ENCODE results near the gene ARV1.
A peak's percentile ranks its signal among the peaks of the same experiment; 100 is the strongest.
"Not testable (repeated sequence)": the region's sequence is repeated elsewhere in the genome, so short reads cannot be mapped to it uniquely, and the experiment has no call there.

ARV1 gene

DNA sequence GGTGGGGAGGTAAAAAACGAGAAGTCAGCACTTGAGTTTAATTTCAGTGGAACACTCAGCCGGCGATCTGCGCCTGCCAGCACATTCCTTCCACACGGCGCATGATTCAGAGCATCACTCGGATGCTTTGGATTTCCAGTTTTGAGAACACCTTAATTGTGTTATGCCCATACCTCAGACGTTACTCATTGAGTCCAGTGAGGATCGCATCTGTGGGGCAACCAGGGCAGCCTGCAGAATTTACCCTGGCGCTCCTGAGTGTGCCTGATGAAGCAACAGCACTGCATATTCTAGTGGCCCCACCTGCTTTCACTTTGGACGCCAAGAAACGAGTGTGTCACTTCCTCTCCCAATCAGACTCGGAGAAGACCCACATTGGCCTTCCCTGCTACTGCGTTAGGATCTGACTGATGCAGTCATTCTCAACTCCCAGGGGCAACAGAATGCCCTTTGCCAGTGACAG lies 41.3 kb downstream of the ARV1 start:
- no peak for DNase-seq

DNA sequence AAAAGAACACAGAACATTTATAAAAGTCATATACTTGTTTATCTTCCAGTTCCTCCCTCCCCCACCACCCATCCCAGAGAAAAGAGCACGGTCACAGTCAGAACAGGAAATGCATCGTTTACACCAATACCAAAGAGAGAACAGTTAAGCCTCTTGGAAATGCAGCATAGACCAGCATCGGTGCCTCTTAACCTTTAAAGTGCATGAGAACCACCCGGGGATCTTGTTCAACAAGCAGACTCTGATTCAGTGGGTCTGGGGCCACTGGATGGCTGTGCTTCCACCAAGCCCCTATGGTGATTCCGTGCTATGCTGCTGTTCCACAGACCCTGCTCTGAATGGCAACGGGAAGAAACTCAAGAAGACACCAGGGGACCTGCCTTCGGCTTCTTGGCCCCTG lies 41.9 kb downstream of the ARV1 start:
- no peak for DNase-seq

DNA sequence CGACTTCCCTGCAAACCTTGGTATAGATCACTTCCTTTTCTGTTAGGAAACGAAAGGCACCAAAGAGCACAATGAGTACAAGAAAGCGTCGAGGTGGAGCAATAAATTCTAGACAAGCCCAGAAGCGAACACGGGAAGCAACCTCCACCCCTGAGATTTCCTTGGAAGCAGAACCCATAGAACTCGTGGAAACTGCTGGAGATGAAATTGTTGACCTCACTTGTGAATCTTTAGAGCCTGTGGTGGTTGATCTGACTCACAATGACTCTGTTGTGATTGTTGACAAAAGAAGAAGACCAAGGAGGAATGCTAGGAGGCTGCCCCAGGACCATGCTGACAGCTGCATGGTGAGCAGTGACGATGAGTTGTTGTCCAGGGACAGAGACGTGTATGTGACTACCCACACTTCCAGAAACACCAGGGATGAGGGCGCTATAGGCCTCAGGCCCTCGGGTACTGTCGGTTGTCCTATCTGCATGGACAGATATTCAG lies 42.7 kb downstream of the ARV1 start:
- DNase-seq, result no peak

DNA sequence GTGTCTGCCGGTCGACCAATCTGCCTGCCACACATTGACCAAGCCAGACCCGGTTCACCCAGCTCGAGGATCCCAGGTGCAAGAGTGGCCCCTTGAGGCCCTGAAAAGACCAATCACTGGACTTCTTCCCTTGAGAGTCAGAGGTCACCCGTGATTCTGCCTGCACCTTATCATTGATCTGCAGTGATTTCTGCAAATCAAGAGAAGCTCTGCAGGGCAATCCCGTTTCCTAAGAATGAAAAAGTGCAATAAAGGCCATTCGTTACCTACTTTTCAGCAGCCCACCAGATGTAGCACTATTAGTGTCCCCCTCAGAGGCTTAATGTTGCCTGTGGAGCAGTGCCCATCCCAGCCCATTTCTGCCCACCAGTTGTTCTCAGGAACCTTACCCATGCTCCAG lies 43.6 kb downstream of the ARV1 start:
- DNase-seq, result not testable (repeated sequence)

DNA sequence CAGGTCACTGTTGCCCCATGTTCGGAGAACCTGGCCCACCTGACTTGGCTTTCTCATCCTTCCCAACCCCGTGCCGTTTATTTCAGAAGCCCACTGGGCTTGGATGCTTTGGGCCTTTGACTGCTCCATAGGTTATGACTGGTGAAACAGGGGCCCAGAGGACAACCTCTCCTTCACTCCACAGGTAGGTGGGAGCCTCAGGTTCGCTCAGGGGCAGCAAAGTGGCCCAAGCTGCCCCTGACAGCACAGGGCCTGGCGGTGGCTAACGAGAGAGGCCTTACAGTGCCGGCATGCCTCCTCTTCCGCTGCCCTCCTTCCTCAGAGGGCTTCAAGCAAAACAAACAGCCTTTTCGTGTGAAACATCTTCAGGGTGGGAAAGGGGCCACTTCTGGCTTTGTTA lies 44.3 kb downstream of the ARV1 start:
- no peak for DNase-seq

DNA sequence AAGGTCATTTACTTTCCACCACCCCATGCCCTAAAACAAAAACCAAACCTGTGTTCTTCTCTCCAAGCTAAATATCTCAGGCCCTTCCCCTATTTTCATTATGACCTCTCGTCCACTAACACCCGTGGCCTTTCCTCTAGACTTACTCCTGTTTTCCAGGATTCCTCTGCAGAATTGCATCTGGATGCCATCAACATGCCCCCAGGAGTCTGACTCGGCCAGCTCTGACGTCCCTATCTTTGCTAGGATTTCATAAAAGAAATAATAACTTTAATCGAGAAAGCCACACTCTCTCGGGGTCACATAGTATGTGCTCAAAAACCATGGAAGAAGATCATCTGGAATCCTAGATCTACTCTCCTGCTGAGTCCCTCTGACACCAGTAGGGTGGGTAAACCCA lies 47.7 kb downstream of the ARV1 start:
- DNase-seq, result no peak

DNA sequence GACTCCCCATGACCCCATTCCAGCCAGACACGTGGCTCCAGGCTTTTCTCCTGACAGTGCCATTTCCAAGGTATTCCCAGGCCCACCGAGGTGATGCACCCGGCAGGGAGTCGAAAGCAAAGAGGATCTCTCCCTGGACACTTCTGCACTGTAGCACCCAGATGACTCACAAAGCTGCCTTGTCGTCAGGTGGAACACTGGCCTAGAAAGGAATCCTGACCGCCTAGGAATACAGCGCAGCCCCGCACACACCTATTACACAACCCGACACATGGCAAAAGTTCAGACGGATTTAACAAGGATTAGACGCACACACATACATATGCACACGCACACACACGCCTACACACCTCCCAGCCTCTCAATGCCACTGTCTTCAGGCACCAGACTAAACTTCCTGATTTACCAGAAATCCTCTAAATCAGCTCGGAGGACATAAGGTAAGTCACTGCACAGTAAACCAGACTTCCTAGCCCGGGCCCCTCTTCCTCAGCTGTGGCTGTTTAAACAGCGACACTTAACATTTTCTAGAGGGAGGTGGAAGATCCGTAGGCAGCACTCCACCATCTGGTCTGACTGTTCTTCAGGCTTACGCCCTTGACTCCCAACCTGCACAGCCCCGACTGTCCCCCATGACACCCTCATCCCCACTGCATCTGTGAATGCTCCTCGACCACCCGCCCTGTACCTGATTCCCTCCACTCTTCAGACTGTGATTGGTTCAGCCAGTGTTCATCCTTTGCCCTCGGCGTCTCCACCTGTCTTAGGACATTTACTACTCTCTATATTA lies 48.4 kb downstream of the ARV1 start:
- DNase-seq, result no peak

DNA sequence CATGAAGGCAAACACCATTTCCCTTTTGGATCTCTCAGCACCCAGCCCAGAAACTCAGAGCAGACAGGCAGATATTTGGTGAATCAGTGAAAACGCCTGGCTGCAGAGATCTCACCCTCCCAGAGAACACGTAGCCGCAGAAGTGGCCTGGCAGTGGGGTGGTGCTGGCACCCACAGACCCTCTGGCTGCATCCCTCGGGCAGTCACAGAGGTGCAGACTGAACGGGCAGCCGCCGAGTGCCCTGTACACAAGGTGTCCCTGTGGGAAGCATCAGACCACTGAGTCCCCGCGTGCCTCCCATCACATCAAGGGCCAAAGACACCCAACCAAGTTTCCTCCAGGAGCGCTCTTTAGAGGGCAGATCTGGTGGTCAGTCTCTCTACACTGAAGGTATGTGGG lies 49.1 kb downstream of the ARV1 start:
- no peak for DNase-seq

DNA sequence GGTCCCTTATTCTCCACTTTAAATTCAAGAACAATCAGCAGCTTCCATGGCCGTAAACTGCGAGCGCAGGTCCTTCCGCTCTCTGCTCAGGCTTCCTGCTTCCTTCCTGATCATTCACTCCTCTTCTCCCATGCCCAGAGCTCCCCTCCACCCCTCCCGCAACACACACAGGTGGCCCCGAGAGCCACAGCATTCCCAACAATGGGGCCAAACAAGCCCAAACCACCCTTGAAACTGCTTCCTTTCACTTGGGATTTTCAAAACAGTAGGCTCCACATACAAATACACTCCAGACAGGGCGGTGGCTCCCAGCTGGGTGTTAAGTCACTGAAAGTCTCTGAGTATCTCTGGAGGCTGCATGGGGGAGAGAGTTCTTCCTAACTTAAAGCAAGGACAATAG lies 49.8 kb downstream of the ARV1 start:
- no peak for DNase-seq

DNA sequence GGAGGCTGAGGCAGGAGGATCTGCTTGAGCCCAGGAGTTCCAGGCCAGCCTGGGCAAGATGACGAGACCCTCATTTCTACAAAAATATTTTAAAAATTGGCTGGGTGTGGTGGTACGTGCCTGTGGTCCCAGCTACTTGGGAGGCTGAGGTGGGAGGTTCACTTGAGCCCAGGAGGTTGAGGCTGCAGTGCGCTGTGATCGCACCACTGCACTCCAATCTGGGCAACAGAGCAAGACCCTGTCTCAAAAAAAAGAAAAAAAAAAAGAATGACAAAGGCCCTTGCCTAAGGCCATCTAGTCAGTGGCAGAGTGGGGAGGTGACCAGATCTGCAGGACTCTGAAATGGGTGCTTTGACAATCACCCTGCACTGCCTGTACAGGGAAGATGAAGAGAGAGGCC lies 50.4 kb downstream of the ARV1 start:
- DNase-seq, result not testable (repeated sequence)

DNA sequence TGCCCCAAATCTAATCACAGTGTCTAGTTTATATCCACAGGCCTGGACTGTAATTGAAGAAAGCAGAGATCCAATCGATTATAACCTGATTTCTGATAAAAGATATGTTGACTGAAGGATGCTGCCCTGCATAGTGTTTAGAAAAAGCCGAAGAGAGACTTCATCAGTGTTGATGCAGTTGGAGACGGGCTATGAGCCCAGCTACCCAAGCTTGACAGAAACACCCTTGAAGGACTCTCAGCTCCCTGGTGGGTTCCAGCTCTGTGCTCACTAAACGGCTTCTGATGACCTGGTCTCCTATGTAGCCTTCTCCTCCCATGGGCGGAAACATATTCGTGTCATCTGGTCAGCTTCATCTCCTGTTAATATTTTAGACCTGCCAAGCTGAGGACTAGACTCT lies 50.9 kb downstream of the ARV1 start:
- DNase-seq, result no peak

DNA sequence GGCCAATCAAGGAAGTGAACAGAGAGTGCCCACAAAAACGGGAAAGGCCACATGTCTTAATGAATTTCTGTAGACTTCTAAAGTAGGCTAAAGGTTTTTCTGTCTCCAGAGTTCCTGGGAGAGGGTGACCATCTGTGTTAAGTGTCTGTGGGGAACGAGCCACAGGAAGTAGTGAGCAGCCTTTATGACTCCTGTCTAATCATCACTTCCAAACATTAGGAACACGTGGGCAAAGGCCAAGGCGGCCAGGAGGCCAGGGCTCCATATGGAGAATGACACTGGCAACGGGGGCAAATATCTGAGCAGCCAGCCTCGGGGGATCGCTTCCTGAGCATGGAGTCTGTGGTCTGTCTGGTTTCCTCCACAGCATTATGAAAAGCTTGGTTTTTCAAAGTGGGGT lies 54.1 kb downstream of the ARV1 start:
- DNase-seq, result no peak

DNA sequence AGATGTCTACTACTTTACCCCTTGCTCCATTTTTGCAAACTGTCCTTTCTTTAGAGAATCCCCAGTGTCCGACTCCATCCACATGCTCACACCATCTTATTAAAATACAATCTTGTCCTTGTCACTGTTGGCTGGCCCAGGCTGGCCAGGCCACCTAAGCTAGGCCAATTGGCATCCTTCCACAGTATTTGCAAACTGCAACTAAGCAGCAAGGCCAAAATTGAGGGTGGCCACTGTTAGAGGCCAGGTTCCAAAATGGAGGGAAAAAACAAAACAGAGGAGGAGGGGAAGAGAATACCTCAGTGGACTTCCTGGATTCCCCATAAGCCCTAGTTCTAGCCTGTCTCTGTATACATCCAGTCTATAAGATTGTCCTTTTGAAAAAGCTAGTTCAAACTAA lies 56.9 kb downstream of the ARV1 start:
- no peak for DNase-seq

DNA sequence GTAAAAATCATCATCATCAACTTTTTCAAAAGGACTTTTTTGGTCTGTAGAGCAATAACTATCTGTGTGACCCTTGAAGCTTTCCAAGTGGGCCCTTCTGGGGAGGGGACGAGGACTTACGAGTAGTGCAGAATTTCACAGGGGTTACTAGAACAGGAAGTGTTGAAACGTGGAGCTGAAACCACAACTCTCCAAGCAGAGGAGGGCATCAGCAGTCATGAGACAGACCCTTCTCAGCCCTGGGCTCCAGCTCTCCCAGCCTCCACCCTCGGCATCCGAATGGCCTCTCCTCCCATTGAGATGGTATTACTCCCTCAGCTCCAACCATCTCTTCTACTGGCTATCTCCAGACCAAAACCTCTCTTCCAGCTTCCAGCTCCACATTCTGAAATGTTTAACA lies 57.5 kb downstream of the ARV1 start:
- no peak for DNase-seq

DNA sequence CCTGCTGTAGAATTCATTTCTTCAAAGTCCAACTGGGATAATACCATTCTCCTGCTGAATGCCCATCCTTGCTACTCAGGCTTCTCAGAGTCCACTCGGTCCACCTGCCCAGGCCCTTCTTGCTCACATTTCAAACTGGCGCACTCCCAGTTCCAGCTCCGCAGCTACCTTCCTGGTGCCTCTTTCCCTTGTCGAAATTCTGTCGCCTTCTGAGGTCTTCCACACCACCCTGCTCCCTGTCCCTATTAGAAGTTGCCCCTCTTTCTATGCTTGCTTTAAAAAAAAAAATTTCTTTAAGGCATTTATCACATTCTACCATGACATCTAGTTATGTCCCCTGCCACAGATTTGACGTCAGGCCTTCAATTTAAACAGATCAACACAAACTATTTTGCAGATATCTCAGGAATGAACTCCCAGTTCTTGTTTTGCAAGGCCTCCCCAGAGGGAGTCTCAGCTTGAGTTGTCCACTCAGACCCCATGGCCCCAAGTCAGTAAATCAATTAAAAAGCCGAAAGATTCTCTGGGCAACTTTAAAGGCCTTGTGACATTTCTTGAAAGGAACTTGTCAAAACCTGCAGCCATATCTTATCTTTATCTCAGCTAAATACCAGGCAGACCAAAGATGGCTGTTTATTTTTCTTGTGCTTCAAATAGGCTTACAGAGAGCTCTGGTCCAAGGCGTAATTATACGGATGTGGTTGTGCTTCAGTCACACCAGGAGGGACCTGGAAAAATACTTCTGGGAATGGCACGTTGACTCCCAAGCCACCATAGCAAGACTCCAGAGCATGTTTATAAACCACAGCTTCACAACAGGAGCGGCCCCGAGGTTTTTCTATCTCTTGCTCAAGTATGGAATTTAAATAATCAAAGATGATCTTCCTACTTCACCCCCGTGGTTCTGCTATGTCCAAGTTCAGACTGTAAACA lies 59.0 kb downstream of the ARV1 start:
- no peak for DNase-seq

DNA sequence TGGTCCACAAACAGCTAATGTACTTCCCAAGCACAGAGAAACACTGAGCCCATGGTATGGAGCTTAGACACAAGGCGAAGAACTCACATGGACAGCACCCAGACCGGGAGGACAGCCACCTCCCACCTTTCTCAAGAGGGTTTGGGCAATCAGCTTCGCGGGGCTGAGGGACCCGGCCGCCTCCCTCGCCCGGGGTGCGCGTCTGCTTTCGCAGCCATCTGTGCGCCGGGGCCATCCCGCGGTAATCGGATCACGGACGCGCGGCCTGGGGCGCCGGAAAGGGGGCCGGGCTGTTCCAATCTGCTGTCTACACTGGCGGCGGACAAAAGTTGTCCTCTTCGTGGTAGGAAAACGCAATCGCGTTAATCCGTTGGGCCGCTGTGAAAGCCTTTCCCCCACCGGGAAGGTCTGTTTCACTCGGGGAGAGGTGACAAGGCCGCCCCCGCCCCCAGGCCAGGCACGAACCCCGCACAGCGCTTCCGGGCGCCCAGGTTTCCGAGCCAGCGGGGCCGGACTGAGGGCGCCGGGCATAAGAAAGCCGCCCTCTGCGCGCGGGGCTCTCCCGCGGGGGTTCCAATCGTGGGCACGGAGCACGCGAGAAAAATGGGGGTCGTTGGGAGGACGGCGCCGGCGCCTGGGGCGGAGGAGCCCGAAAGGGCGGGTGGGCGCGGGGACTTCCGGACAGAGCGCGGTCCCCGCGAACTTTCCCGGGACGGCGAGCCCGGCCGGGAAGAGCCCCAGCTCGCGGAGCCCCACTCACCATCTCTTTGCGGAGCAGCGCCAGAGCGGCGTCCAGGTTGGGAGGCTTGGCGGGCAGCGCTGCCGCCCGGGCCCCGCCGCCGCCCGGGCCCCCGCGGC lies 60.5 kb downstream of the ARV1 start:
- DNase-seq, result peak in 1 of 2 experiments; percentile 12

DNA sequence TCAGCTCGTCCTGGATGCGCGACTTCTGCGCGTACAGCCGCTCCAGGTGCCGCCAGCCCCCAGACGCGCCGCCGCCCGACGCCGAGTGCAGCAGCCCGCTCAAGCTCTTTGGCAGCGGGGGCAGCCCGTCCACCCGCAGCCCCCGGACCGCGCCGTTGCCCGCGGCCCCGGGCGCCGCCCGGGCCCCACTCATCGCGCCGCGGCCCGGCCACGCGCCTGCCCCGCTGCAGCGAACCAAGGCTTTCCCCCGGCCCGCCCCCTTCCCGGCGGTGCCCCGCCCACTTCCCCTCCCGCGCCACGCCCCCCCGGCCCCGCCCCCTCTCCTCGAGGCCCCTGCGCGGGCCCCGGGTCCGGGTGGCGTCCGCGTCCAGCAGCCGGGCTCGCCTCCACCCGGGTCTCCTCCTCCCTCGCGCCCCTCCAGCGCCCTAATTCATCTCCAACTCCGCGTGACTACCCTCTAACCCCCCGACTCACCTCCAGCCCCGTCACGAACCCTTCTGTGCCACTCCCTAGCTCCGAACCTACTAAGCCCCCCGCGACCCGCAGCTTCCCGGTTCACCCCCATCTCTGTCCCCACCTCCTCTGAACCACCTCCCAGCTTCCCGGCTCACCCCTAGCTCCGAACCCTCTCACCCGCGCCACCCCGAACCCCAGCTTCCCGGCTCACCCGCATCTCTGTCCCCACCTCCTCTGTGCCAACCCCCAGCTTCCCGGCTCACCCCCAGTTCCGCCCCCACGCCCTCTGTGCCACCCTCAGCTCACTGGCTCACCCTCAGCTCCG lies 61.3 kb downstream of the ARV1 start, which contains the start of gene FAM89A:
TSS of gene FAM89A (minus strand) at position 236 of the 781 bp plus-strand sequence. CDS start at position 193, 43 bp downstream.
- DNase-seq, result peak; percentile 41 to 52

DNA sequence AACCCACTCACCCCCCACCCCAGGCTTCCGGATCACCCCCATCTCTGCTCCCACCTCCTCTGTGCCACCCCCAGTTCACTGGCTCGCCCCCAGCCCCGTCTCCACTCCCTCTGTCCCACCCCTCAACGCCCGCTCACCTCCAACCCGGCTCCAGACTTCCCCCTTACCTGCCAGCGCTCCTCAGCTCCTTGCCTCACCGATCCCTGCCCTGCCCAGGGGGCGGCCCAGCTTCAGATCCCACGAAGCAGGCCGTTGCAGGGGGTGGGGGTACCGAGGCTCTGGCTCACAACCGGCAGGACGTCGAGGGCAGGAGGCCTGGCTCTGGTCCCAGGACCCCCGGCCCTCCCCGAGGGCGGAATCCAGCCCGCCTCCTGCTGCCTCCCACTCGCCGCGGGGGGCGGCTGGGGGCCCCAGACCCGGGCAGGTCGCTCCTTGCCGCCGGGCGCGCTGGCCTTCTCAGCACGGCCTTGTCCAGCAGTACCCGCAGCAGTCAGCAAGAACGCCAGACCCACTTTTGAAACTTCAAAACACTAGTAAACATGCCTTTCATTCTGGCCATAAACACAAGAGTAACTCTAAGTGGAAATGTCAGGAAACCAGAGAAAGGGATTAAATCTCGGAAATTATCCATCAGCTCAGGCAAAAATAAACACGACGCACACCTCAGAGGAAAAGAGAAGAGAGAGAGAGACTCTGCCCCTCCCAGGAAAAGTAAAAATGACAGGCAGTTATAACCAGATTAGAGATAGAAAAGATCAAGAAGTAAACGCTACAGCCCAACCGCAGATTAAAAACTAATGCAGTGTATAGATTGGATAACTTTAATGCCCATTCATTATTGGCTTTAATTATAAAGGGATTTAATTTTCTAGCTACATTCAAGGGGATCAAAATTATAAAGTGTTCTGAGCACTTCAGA lies 62.2 kb downstream of the ARV1 start:
- DNase-seq, result no peak

DNA sequence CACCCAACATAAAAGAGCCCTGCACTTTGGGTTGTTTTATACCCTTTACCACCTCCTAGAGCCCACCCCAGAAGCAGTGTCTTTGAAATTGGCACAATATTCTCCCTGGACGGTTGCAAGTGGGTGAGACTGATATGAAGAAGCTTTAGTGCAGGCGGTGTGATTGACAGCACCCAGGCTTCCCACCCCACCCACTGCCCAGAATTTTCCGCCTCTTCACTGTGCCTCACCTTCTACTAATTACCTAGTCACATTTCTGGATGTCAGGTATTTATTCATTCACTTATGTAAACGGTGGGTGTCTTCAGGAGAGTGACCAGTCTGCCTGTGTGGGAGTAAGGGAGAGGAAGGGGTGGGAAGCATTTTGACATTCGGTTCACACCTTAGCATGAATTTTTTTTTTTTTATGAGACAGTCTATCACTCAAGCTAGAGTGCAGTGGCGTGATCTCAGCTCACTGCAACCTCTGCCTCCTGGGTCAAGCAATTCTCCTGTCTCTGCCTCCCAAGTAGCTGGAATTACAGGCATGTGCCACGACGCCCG lies 62.9 kb downstream of the ARV1 start:
- no peak for DNase-seq

DNA sequence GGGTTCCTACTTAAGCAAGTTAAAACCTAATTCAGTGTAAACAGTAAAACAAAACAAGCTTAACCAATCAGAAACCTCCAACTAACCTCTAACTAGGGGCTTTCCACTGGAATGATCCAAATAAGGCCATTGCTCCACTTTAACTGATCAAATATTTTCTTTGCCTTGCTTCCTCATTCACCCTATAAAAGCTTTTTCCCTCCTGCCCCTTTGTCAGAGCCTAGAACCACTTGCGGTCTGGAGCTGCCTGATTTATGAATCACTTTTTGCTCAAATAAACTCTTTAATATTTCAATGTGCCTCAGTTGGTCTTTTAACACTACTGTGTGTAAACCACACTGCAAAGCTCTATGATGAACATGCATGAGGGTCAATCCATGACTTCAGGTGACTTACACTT lies 65.7 kb downstream of the ARV1 start:
- no peak for DNase-seq

All from NCI-H2081 (cell line).